Kidney (tissue), 14 donors: Measurements from ENCODE around the gene HDGF. TPM values are rescaled to one million over a fixed set of nuclear protein-coding genes. Genes with fewer than 3 reads are reported as not detected.

ENCODE experiments used
- DNase-seq, 5 donors: peaks; one replicate each; pipeline ENCODE4 v3.0.0-alpha.2; 2013 to 2020
- FAIRE-seq: peaks from 2 replicates; lab custom pipeline; 2012; peaks lifted over from hg19 to GRCh38; lab: Jason Lieb, UNC
- H3K27ac ChIP-seq, 2 donors: one replicate each; pipeline ENCODE4 v1.7.0; 2013; ENCODE audit warnings: low read depth in 2 of 2, low read length in 2 of 2, inconsistent platforms in 1 of 2
- H3K27me3 ChIP-seq: one replicate; pipeline ENCODE4 v1.7.1; 2013; ENCODE audit warnings: low read length, inconsistent platforms; ENCODE audit not compliant: control insufficient read depth, insufficient read depth
- H3K36me3 ChIP-seq, 3 donors: one replicate each; pipeline versions ENCODE4 v1.7.0 to v1.7.1; 2013; ENCODE audit warnings: low read length in 3 of 3, control low read depth in 1 of 3, inconsistent platforms in 1 of 3; ENCODE audit not compliant: insufficient read depth in 3 of 3, control insufficient read depth in 2 of 3
- H3K4me1 ChIP-seq, 3 donors: one replicate each; pipeline versions ENCODE4 v1.7.0 to v1.7.1; 2013; ENCODE audit warnings: low read length in 3 of 3, inconsistent platforms in 1 of 3, low read depth in 1 of 3; ENCODE audit not compliant: control insufficient read depth in 2 of 3, insufficient read depth in 2 of 3
- H3K4me3 ChIP-seq, 3 donors: one replicate each; pipeline versions ENCODE4 v1.7.0 to v1.8.1; 2013; ENCODE audit warnings: low read length in 3 of 3, control low read depth in 1 of 3, inconsistent platforms in 1 of 3
- H3K9ac ChIP-seq, 3 donors: one replicate each; pipeline versions ENCODE4 v1.7.0 to v1.7.1; 2013; ENCODE audit warnings: low read length in 3 of 3, control low read depth in 1 of 3, inconsistent platforms in 1 of 3
- H3K9me3 ChIP-seq, 3 donors: one replicate each; pipeline versions ENCODE4 v1.7.0 to v1.7.1; 2013; ENCODE audit warnings: low read length in 3 of 3, control low read depth in 1 of 3, inconsistent platforms in 1 of 3; ENCODE audit not compliant: control insufficient read depth in 2 of 3, insufficient read depth in 1 of 3
- intact Hi-C: fragments of 100-400 bp; cut with DNase I; formaldehyde crosslinking; loops from one replicate; pipeline ENCODE4 v1.11.1; 2022
- polyA plus RNA-seq: library from polyadenylated mRNA; stranded (reverse); fragments of 350-450 nt; fragmentation: Illumina TruSeq; extraction: RNeasy Lipid Tissue Mini Kit (QIAGEN cat#74804); gene quantifications from one replicate; pipeline ENCODE4 v1.2.3, GENCODE V29; 2014; ENCODE audit warnings: low read depth, low replicate concordance; ENCODE audit not compliant: insufficient read depth
- total RNA-seq: library from RNA; stranded (reverse); fragmentation: NEBNext Ultra II Directional; extraction: Animal tissue kit (Norgen Biotek cat#: 25700); gene quantifications from one replicate; pipeline ENCODE4 v1.2.1, GENCODE V29; 2021
- TF ChIP-seq, protein P1 (sequence below): IDR thresholded peaks from 3 replicates; pipeline ENCODE4 v1.5.1; 2012; ENCODE audit warnings: mild to moderate bottlenecking, moderate library complexity, borderline replicate concordance; ENCODE audit not compliant: insufficient read depth; ENCODE audit errors: extremely low read depth
- donor health status: control.
- donor health status: control.
- donor health status: control.
- donor health status: control.
- donor health status: control.
- donor health status: DM: yes; HTN: yes; CAD: no.
- donor health status: Normal renal cell carcinoma (clear cell type).

HDGF gene
- total and polyA plus RNA-seq, 2 donors from 2014 or later, result 198 to 206 TPM

DNA sequence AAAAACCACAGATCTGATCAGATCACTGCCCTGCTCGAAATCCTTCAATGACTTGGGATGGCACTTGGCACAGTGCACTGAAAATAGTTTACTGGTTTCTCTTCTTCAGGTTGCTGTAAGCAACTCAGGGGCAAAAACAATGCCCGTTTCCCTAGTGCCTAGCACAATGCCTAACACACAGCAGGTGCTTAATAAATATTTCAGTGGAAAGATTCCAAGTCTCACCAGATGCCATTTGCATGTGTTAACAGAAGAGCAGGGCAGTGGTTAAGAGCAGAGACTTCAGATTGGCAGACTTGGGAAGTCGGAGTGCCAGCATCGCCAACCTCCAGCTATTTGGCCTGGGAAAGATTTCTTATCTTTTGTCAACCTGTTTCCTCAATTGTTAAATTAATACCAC lies 34.1 kb downstream of the HDGF start:
- H3K4me3 ChIP-seq, result no peak overlapping the region
- H3K9ac ChIP-seq, result no peak overlapping the region
- DNase-seq (no peak), FAIRE-seq (no peak)
- H3K27me3 ChIP-seq, result no peaks in the 10 kb centered on the region
- TF ChIP-seq, protein P1, sequence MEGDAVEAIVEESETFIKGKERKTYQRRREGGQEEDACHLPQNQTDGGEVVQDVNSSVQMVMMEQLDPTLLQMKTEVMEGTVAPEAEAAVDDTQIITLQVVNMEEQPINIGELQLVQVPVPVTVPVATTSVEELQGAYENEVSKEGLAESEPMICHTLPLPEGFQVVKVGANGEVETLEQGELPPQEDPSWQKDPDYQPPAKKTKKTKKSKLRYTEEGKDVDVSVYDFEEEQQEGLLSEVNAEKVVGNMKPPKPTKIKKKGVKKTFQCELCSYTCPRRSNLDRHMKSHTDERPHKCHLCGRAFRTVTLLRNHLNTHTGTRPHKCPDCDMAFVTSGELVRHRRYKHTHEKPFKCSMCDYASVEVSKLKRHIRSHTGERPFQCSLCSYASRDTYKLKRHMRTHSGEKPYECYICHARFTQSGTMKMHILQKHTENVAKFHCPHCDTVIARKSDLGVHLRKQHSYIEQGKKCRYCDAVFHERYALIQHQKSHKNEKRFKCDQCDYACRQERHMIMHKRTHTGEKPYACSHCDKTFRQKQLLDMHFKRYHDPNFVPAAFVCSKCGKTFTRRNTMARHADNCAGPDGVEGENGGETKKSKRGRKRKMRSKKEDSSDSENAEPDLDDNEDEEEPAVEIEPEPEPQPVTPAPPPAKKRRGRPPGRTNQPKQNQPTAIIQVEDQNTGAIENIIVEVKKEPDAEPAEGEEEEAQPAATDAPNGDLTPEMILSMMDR, result no peak
- intact Hi-C loops, result no loop called here
- H3K9me3 ChIP-seq, result no peaks in the 10 kb centered on the region
- H3K36me3 ChIP-seq, result peaks cover 0 to 14% (median 9%) of the 10 kb centered on the region in 3 donors
- H3K4me1 ChIP-seq, result no peaks in the 10 kb centered on the region
- H3K27ac ChIP-seq, result no peak overlapping the region

DNA sequence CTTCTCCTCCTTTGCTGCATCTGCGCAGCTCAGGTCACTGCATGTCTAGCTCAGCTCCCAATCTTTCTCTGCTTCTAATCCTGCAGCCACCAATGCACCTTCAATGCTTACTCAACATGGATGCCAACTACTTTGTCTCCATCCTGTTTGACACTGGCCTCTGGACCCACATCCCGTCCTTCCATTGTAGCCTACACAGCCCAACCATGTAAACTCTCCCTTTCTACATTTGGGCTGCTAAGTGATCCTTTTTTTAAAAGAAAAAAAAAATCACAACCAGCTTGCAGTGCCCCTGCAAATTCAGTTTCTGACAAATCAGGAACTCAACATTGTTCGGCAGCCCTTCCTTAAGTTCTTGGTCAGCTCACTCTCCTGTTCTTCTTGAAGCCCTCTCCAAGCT lies 36.6 kb downstream of the HDGF start:
- Histone ChIP-seq H3K4me1 (no peaks in the 10 kb centered on the region), H3K27me3 (no peaks in the 10 kb centered on the region), H3K36me3 (peaks cover 0 to 3% (median under 1%) of the 10 kb centered on the region in 3 donors), H3K27ac (no peak overlapping the region), H3K4me3 (no peak overlapping the region), H3K9me3 (no peaks in the 10 kb centered on the region), H3K9ac (no peak overlapping the region)
- intact Hi-C loops, result no loop called here
- TF ChIP-seq, protein P1, result no peak
- DNase-seq, result no peak
- no peak for FAIRE-seq

DNA sequence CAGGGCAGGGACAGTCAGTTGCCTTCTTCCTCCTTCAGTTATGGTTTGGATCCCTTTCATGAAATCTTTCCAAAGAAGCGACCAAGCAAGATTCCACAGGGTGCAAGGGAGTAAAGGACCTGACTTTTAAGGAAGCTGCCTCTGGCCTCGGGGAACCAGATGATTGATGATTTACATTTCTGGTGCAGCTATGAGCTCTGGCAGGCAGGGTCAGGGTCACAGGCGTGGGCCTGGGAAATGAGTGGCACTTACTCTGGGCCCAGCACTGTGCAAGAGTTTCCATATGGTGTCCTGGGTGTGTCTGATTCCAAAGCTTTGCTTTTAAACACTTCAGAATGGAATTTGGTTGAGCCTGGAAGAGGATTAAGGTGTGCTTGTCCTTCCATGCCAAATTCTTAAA lies 38.8 kb downstream of the HDGF start:
- TF ChIP-seq, protein P1, result no peak

More for the DNA sequence above, 38.8 kb downstream of the HDGF start:
- DNase-seq (no peak), FAIRE-seq (no peak)
- no peaks in the 10 kb centered on the region for H3K27me3 ChIP-seq
- H3K9me3 ChIP-seq, result no peaks in the 10 kb centered on the region
- intact Hi-C loops, result no loop called here
- H3K27ac ChIP-seq, result no peak overlapping the region
- no peak overlapping the region for H3K9ac ChIP-seq
- H3K36me3 ChIP-seq, result no peaks in the 10 kb centered on the region
- no peak overlapping the region for H3K4me3 ChIP-seq
- H3K4me1 ChIP-seq, result no peaks in the 10 kb centered on the region
